HepG2 (cell line): Measurements from ENCODE around the gene RELL1. TPM values are rescaled to one million over a fixed set of nuclear protein-coding genes. Genes with fewer than 3 reads are reported as not detected.

Experiments used
- ARID4A ChIP-seq: sonication (generic); formaldehyde crosslinking; IDR thresholded peaks from 2 replicates; pipeline ENCODE4 v1.5.0; 2020; ENCODE audit warnings: mild to moderate bottlenecking, missing genetic modification reagents, borderline replicate concordance
- CSRNP2 ChIP-seq: sonication (generic); formaldehyde crosslinking; conservative IDR thresholded peaks from 2 replicates; pipeline ENCODE4 v1.8.0; 2022; ENCODE audit warnings: low read depth, missing genetic modification reagents
- HIVEP1 ChIP-seq: sonication (generic); formaldehyde crosslinking; IDR thresholded peaks from 2 replicates; pipeline ENCODE4 v1.4.0; 2020; ENCODE audit warnings: mild to moderate bottlenecking, missing genetic modification reagents
- PCBP2 ChIP-seq: fragments of 200-400 bp; formaldehyde crosslinking; optimal IDR thresholded peaks from 2 replicates; pipeline ENCODE3; 2018; ENCODE audit warnings: low read length, low read depth; ENCODE audit not compliant: poor library complexity, severe bottlenecking
- RBFOX2 ChIP-seq: fragments of 200-400 bp; formaldehyde crosslinking; IDR thresholded peaks from 2 replicates; pipeline ENCODE4 v1.6.1; 2017; ENCODE audit warnings: low read depth, mild to moderate bottlenecking, low read length
- REST ChIP-seq, 2 experiments: IDR thresholded peaks; 2 replicates each; pipeline ENCODE4 v1.6.1; 2011 to 2012; ENCODE audit warnings: low read length in 2 of 2, borderline replicate concordance in 1 of 2, low read depth in 1 of 2, mild to moderate bottlenecking in 1 of 2, moderate library complexity in 1 of 2
- ZNF121 ChIP-seq: sonication (generic); formaldehyde crosslinking; IDR thresholded peaks from 2 replicates; pipeline ENCODE4 v1.5.0; 2020; ENCODE audit warnings: mild to moderate bottlenecking, missing genetic modification reagents
- ZNF616 ChIP-seq: sonication (generic); formaldehyde crosslinking; IDR thresholded peaks from 2 replicates; pipeline ENCODE4 v1.5.0; 2020; ENCODE audit warnings: low read depth, mild to moderate bottlenecking, missing genetic modification reagents
- ZNF83 ChIP-seq: sonication (generic); formaldehyde crosslinking; IDR thresholded peaks from 2 replicates; pipeline ENCODE4 v1.4.0; 2020; ENCODE audit warnings: missing genetic modification reagents, mild to moderate bottlenecking, borderline replicate concordance
- ZSCAN5A ChIP-seq: sonication (generic); formaldehyde crosslinking; IDR thresholded peaks from 2 replicates; pipeline ENCODE4 v1.8.0; 2022; ENCODE audit warnings: mild to moderate bottlenecking, missing genetic modification reagents, borderline replicate concordance
- polyA plus RNA-seq, 8 experiments: library from polyadenylated mRNA; depleted of rRNA in 3 of 8; stranded (reverse) in 7 of 8; unstranded in 1 of 8; fragments of >200 nt; fragmentation: Illumina TruSeq in 4 of 8; extraction: Trizol in 4 of 8; gene quantifications; 2 replicates each; pipeline versions ENCODE4 v1.2.1 to v1.2.3, GENCODE V29; 2011 to 2016; ENCODE audit warnings: low read depth in 4 of 8, missing spikeins in 1 of 8, mixed read lengths in 1 of 8; ENCODE audit not compliant: insufficient read depth in 1 of 8
- total RNA-seq, 5 experiments: library from RNA; depleted of rRNA; stranded (reverse); fragments of >200 nt; fragmentation: Illumina TruSeq; extraction: Trizol; gene quantifications; 2 replicates each; pipeline ENCODE4 v1.2.3, GENCODE V29; 2016; ENCODE audit warnings: low read depth in 1 of 5
- TF ChIP-seq, protein P1 (sequence below): IDR thresholded peaks from 2 replicates; pipeline ENCODE4 v1.6.1; 2016; ENCODE audit warnings: missing compliant biosample characterization, missing genetic modification reagents, borderline replicate concordance
- TF ChIP-seq, protein P2 (sequence below): IDR thresholded peaks from 2 replicates; pipeline ENCODE4 v1.6.1; 2016

RELL1 gene
- total and polyA plus RNA-seq, 2 of the 13 experiments (the other 11 are each of a cell fraction or from before 2014, with no cell fraction given), result 8.4 to 58.4 TPM

GRCh38 chr4:37686373-37687193, at the start of gene RELL1 (continued):
- TF ChIP-seq ZSCAN5A (no peak), ZNF121 (peak; percentile 91), CSRNP2 (CRISPR knock-in tag) (no peak), PCBP2 (no peak), RBFOX2 (0 out of 2 replicates have a peak, but pooled peaks have one; percentile 23), ZNF616 (0 out of 2 replicates have a peak, but pooled peaks have one; percentile 0), ARID4A (CRISPR knock-in tag) (peak; percentile 64; the same call in 1 of the 2 replicates), REST (IDR thresholded peaks at IDR 0.05; ENCODE audit: borderline replicate concordance in 1 of 2, low read depth in 1 of 2, low read length in 2 of 2) (no peak), HIVEP1 (peak; percentile 60; the same call in 1 of the 2 replicates), ZNF83 (CRISPR knock-in tag) (no peak)
- TF ChIP-seq, protein P1, sequence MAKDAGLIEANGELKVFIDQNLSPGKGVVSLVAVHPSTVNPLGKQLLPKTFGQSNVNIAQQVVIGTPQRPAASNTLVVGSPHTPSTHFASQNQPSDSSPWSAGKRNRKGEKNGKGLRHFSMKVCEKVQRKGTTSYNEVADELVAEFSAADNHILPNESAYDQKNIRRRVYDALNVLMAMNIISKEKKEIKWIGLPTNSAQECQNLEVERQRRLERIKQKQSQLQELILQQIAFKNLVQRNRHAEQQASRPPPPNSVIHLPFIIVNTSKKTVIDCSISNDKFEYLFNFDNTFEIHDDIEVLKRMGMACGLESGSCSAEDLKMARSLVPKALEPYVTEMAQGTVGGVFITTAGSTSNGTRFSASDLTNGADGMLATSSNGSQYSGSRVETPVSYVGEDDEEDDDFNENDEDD (CRISPR knock-in tag), result peak; percentile 91; the same call in 1 of the 2 replicates
- TF ChIP-seq, protein P2, sequence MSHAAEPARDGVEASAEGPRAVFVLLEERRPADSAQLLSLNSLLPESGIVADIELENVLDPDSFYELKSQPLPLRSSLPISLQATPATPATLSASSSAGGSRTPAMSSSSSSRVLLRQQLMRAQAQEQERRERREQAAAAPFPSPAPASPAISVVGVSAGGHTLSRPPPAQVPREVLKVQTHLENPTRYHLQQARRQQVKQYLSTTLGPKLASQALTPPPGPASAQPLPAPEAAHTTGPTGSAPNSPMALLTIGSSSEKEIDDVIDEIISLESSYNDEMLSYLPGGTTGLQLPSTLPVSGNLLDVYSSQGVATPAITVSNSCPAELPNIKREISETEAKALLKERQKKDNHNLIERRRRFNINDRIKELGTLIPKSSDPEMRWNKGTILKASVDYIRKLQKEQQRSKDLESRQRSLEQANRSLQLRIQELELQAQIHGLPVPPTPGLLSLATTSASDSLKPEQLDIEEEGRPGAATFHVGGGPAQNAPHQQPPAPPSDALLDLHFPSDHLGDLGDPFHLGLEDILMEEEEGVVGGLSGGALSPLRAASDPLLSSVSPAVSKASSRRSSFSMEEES, result peak; percentile 41; the same call in 1 of the 2 replicates
